GM23338 (cell line): ENCODE measurements around the gene EGF.

Source experiments
- CREB1 ChIP-seq: fragments of 250-450 bp; sonication (Bioruptor Pico); IDR thresholded peaks from 2 replicates; pipeline ENCODE4 v1.5.0; 2020; ENCODE audit warnings: low read depth, mild to moderate bottlenecking, moderate library complexity
- CTCF ChIP-seq, 2 experiments: fragments of 200-600 bp in 1 of 2; sonication (generic) in 1 of 2; conservative IDR thresholded peaks; 2 replicates each; pipeline versions ENCODE4 v1.5.1 to v1.6.1; 2016 to 2017; ENCODE audit warnings: antibody characterized with exemption in 2 of 2, low read depth in 2 of 2, mild to moderate bottlenecking in 2 of 2, moderate library complexity in 1 of 2
- ETS1 ChIP-seq: IDR thresholded peaks from 2 replicates; pipeline ENCODE4 v1.6.1; 2016; ENCODE audit warnings: antibody characterized with exemption
- EZH2 ChIP-seq: fragments of 200-600 bp; sonication (generic); IDR thresholded peaks from one replicate; pipeline ENCODE4 v1.8.0; 2017; ENCODE audit warnings: antibody characterized with exemption, mild to moderate bottlenecking, low read depth; ENCODE audit not compliant: unreplicated experiment
- EZH2phosphoT487 ChIP-seq: fragments of 200-600 bp; sonication (generic); IDR thresholded peaks from one replicate; pipeline ENCODE4 v1.8.1; 2018; ENCODE audit warnings: antibody characterized with exemption; ENCODE audit not compliant: unreplicated experiment
- JUNB ChIP-seq: IDR thresholded peaks from one replicate; pipeline ENCODE4 v1.6.1; 2016; ENCODE audit warnings: antibody characterized with exemption; ENCODE audit not compliant: unreplicated experiment
- NANOG ChIP-seq: IDR thresholded peaks from 2 replicates; pipeline ENCODE4 v1.6.1; 2016; ENCODE audit warnings: antibody characterized with exemption, borderline replicate concordance
- POLR2AphosphoS5 ChIP-seq: IDR thresholded peaks from 2 replicates; pipeline ENCODE4 v1.6.1; 2016; ENCODE audit warnings: antibody characterized with exemption, low read depth
- STAT1 ChIP-seq: IDR thresholded peaks from one replicate; pipeline ENCODE4 v1.6.1; 2016; ENCODE audit warnings: antibody characterized with exemption; ENCODE audit not compliant: unreplicated experiment
- ZNF114 ChIP-seq: fragments of 250-450 bp; sonication (Bioruptor Pico); IDR thresholded peaks from 2 replicates; pipeline ENCODE4 v1.5.0; 2020; ENCODE audit warnings: mild to moderate bottlenecking, moderate library complexity
- ZNF331 ChIP-seq: fragments of 250-450 bp; sonication (Bioruptor Pico); IDR thresholded peaks from 2 replicates; pipeline ENCODE4 v1.5.0; 2020; ENCODE audit warnings: low read depth, mild to moderate bottlenecking, moderate library complexity
- TF ChIP-seq, protein P1 (sequence below): IDR thresholded peaks from one replicate; pipeline ENCODE4 v1.6.1; 2018; ENCODE audit warnings: antibody characterized with exemption; ENCODE audit not compliant: unreplicated experiment
- TF ChIP-seq, protein P2 (sequence below): fragments of 250-450 bp; sonication (Bioruptor Pico); IDR thresholded peaks from 2 replicates; pipeline ENCODE4 v1.5.0; 2020; ENCODE audit warnings: mild to moderate bottlenecking, moderate library complexity

GRCh38 chr4:110055158-110055768 lies 142.6 kb downstream of the EGF start:
- TF ChIP-seq POLR2AphosphoS5 (no peak), EZH2 (no peak), CTCF (conservative IDR thresholded peaks at IDR 0.05; ENCODE audit: low read depth in 2 of 2) (no peak), JUNB (no peak), CREB1 (no peak), EZH2phosphoT487 (no peak), ZNF331 (CRISPR knock-in tag) (no peak), ZNF114 (no peak), ETS1 (no peak), NANOG (no peak), STAT1 (no peak)
- TF ChIP-seq, protein P1, sequence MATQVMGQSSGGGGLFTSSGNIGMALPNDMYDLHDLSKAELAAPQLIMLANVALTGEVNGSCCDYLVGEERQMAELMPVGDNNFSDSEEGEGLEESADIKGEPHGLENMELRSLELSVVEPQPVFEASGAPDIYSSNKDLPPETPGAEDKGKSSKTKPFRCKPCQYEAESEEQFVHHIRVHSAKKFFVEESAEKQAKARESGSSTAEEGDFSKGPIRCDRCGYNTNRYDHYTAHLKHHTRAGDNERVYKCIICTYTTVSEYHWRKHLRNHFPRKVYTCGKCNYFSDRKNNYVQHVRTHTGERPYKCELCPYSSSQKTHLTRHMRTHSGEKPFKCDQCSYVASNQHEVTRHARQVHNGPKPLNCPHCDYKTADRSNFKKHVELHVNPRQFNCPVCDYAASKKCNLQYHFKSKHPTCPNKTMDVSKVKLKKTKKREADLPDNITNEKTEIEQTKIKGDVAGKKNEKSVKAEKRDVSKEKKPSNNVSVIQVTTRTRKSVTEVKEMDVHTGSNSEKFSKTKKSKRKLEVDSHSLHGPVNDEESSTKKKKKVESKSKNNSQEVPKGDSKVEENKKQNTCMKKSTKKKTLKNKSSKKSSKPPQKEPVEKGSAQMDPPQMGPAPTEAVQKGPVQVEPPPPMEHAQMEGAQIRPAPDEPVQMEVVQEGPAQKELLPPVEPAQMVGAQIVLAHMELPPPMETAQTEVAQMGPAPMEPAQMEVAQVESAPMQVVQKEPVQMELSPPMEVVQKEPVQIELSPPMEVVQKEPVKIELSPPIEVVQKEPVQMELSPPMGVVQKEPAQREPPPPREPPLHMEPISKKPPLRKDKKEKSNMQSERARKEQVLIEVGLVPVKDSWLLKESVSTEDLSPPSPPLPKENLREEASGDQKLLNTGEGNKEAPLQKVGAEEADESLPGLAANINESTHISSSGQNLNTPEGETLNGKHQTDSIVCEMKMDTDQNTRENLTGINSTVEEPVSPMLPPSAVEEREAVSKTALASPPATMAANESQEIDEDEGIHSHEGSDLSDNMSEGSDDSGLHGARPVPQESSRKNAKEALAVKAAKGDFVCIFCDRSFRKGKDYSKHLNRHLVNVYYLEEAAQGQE: no peak
- TF ChIP-seq, protein P2, sequence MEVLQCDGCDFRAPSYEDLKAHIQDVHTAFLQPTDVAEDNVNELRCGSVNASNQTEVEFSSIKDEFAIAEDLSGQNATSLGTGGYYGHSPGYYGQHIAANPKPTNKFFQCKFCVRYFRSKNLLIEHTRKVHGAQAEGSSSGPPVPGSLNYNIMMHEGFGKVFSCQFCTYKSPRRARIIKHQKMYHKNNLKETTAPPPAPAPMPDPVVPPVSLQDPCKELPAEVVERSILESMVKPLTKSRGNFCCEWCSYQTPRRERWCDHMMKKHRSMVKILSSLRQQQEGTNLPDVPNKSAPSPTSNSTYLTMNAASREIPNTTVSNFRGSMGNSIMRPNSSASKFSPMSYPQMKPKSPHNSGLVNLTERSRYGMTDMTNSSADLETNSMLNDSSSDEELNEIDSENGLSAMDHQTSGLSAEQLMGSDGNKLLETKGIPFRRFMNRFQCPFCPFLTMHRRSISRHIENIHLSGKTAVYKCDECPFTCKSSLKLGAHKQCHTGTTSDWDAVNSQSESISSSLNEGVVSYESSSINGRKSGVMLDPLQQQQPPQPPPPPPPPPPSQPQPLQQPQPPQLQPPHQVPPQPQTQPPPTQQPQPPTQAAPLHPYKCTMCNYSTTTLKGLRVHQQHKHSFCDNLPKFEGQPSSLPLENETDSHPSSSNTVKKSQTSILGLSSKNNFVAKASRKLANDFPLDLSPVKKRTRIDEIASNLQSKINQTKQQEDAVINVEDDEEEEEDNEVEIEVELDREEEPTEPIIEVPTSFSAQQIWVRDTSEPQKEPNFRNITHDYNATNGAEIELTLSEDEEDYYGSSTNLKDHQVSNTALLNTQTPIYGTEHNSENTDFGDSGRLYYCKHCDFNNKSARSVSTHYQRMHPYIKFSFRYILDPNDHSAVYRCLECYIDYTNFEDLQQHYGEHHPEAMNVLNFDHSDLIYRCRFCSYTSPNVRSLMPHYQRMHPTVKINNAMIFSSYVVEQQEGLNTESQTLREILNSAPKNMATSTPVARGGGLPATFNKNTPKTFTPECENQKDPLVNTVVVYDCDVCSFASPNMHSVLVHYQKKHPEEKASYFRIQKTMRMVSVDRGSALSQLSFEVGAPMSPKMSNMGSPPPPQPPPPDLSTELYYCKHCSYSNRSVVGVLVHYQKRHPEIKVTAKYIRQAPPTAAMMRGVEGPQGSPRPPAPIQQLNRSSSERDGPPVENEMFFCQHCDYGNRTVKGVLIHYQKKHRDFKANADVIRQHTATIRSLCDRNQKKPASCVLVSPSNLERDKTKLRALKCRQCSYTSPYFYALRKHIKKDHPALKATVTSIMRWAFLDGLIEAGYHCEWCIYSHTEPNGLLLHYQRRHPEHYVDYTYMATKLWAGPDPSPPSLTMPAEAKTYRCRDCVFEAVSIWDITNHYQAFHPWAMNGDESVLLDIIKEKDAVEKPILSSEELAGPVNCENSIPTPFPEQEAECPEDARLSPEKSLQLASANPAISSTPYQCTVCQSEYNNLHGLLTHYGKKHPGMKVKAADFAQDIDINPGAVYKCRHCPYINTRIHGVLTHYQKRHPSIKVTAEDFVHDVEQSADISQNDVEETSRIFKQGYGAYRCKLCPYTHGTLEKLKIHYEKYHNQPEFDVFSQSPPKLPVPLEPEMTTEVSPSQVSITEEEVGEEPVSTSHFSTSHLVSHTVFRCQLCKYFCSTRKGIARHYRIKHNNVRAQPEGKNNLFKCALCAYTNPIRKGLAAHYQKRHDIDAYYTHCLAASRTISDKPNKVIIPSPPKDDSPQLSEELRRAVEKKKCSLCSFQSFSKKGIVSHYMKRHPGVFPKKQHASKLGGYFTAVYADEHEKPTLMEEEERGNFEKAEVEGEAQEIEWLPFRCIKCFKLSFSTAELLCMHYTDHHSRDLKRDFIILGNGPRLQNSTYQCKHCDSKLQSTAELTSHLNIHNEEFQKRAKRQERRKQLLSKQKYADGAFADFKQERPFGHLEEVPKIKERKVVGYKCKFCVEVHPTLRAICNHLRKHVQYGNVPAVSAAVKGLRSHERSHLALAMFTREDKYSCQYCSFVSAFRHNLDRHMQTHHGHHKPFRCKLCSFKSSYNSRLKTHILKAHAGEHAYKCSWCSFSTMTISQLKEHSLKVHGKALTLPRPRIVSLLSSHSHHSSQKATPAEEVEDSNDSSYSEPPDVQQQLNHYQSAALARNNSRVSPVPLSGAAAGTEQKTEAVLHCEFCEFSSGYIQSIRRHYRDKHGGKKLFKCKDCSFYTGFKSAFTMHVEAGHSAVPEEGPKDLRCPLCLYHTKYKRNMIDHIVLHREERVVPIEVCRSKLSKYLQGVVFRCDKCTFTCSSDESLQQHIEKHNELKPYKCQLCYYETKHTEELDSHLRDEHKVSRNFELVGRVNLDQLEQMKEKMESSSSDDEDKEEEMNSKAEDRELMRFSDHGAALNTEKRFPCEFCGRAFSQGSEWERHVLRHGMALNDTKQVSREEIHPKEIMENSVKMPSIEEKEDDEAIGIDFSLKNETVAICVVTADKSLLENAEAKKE: no peak
